GM12873 (cell line): Measurements from ENCODE around the gene FRS3.

Source experiments
- TF ChIP-seq, protein P1 (sequence below): IDR thresholded peaks from 2 replicates; pipeline ENCODE4 v1.5.1; 2012; ENCODE audit warnings: low read depth, mild to moderate bottlenecking, moderate library complexity, low read length, control low read depth; ENCODE audit not compliant: insufficient read depth; ENCODE audit errors: missing control alignments

FRS3 gene

DNA sequence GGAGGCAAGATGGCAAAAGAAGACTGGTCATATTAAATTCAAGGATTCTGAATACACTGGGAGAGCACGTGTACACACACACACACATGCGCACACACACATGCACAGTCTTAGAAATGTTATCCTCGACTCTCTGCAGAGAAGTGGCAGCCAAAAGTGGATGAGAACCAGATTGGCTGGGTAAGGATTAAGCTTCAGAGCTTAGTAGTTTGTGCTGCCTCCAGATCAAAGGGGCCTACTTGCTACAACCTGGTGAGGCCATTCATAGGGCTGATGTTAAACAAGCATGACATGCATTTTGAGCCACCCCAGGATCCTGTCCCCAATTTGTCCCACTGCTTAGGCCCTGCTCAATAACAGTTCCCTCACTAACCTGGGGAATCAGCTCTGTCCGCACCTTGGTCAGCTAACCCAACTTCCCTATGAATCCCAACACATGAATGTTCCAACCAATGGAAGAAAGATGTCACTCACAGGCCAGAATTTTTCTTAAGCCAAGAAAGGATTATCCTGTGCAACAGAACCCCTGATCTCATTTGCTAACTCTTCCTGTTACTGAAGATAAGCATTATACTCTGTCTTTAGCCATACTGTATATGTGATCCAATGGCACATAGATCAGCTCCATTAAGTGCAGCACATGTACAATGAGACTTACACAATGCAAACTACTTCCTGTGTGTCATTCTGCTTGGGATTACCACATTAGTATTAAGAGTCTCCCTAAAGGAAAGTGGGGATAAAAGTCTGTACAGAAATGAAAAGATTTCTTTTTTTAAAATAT, 38.8 kb upstream of the FRS3 start:
- TF ChIP-seq, protein P1, sequence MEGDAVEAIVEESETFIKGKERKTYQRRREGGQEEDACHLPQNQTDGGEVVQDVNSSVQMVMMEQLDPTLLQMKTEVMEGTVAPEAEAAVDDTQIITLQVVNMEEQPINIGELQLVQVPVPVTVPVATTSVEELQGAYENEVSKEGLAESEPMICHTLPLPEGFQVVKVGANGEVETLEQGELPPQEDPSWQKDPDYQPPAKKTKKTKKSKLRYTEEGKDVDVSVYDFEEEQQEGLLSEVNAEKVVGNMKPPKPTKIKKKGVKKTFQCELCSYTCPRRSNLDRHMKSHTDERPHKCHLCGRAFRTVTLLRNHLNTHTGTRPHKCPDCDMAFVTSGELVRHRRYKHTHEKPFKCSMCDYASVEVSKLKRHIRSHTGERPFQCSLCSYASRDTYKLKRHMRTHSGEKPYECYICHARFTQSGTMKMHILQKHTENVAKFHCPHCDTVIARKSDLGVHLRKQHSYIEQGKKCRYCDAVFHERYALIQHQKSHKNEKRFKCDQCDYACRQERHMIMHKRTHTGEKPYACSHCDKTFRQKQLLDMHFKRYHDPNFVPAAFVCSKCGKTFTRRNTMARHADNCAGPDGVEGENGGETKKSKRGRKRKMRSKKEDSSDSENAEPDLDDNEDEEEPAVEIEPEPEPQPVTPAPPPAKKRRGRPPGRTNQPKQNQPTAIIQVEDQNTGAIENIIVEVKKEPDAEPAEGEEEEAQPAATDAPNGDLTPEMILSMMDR = no peak

- TF ChIP-seq, protein P1 = no peak
Measured at GRCh38 chr6:41815587-41815986, 35.9 kb upstream of the FRS3 start.

GRCh38 chr6:41814629-41815028, 34.9 kb upstream of the FRS3 start:
- TF ChIP-seq, protein P1 = no peak

- TF ChIP-seq, protein P1 = no peak
Measured at GRCh38 chr6:41813956-41814355, 34.3 kb upstream of the FRS3 start.

- TF ChIP-seq, protein P1 = no peak
Measured at GRCh38 chr6:41813469-41813868, 33.8 kb upstream of the FRS3 start.

- TF ChIP-seq, protein P1 = no peak
Measured at GRCh38 chr6:41811095-41811494, 31.4 kb upstream of the FRS3 start.

GRCh38 chr6:41805830-41806774, 26.4 kb upstream of the FRS3 start:
- TF ChIP-seq, protein P1 = no peak
